Liver (tissue), 9 donors: ENCODE measurements around the gene NSUN3. TPM values are rescaled to one million over a fixed set of nuclear protein-coding genes. Genes with fewer than 3 reads are reported as not detected.

ENCODE experiments used
- DNase-seq: peaks from one replicate; pipeline ENCODE4 v3.0.0-alpha.2; 2017; ENCODE audit warnings: low spot score
- H3K27ac ChIP-seq, 2 donors: one replicate each; pipeline ENCODE4 v1.7.0; 2013; ENCODE audit warnings: inconsistent platforms in 2 of 2, low read length in 2 of 2, control low read depth in 1 of 2, low read depth in 1 of 2, mild to moderate bottlenecking in 1 of 2
- H3K27me3 ChIP-seq, 4 donors: one replicate each; pipeline versions ENCODE4 v1.6.1 to v1.7.0; 2013; ENCODE audit warnings: low read length in 3 of 4, inconsistent platforms in 1 of 4, mild to moderate bottlenecking in 1 of 4, moderate library complexity in 1 of 4; ENCODE audit not compliant: control insufficient read depth in 4 of 4, insufficient read depth in 4 of 4
- H3K36me3 ChIP-seq, 4 donors: one replicate each; pipeline versions ENCODE4 v1.6.1 to v1.7.0; 2013; ENCODE audit warnings: low read length in 3 of 4, mild to moderate bottlenecking in 3 of 4, low read depth in 1 of 4, moderate library complexity in 1 of 4; ENCODE audit not compliant: control insufficient read depth in 4 of 4, insufficient read depth in 3 of 4
- H3K4me1 ChIP-seq, 4 donors: one replicate each; pipeline versions ENCODE4 v1.6.1 to v1.7.0; 2013; ENCODE audit warnings: low read length in 3 of 4, mild to moderate bottlenecking in 3 of 4, moderate library complexity in 1 of 4; ENCODE audit not compliant: control insufficient read depth in 4 of 4, insufficient read depth in 4 of 4
- H3K4me3 ChIP-seq, 3 donors: one replicate each; pipeline versions ENCODE4 v1.6.1 to v1.7.0; 2013; ENCODE audit warnings: low read length in 3 of 3, control low read depth in 1 of 3, low read depth in 1 of 3, mild to moderate bottlenecking in 1 of 3
- H3K9ac ChIP-seq, 2 donors: one replicate each; pipeline ENCODE4 v1.7.0; 2013; ENCODE audit warnings: low read length in 2 of 2, mild to moderate bottlenecking in 2 of 2, moderate library complexity in 2 of 2, control low read depth in 1 of 2, low read depth in 1 of 2
- H3K9me3 ChIP-seq, 4 donors: one replicate each; pipeline versions ENCODE4 v1.6.1 to v1.7.0; 2013; ENCODE audit warnings: low read length in 3 of 4; ENCODE audit not compliant: control insufficient read depth in 4 of 4
- ATF3 ChIP-seq: IDR thresholded peaks from 2 replicates; pipeline ENCODE4 v1.6.1; 2016; ENCODE audit warnings: antibody characterized with exemption
- CTCF ChIP-seq: fragments of 150-350 bp; IDR thresholded peaks from 2 replicates; pipeline ENCODE4 v1.5.1; 2017; ENCODE audit warnings: improper control_type of control experiment, low read depth, low read length; ENCODE audit not compliant: missing input control
- FOXA1 ChIP-seq: IDR thresholded peaks from 2 replicates; pipeline ENCODE4 v1.6.1; 2016; ENCODE audit warnings: antibody characterized with exemption
- FOXA2 ChIP-seq: IDR thresholded peaks from 2 replicates; pipeline ENCODE4 v1.6.1; 2016; ENCODE audit warnings: antibody characterized with exemption
- HNF4A ChIP-seq, 2 donors: conservative IDR thresholded peaks; 2 replicates each; pipeline ENCODE4 v1.6.1; 2016; ENCODE audit warnings: antibody characterized with exemption in 2 of 2, mild to moderate bottlenecking in 2 of 2
- HNF4G ChIP-seq: IDR thresholded peaks from 2 replicates; pipeline ENCODE4 v1.6.1; 2016; ENCODE audit warnings: antibody characterized with exemption
- JUND ChIP-seq, 2 donors: IDR thresholded peaks; 2 replicates each; pipeline ENCODE4 v1.6.1; 2016; ENCODE audit warnings: antibody characterized with exemption in 2 of 2
- MAX ChIP-seq: IDR thresholded peaks from 2 replicates; pipeline ENCODE4 v1.6.1; 2016; ENCODE audit warnings: antibody characterized with exemption
- NR2F2 ChIP-seq: IDR thresholded peaks from 2 replicates; pipeline ENCODE4 v1.6.1; 2016; ENCODE audit warnings: antibody characterized with exemption
- RAD21 ChIP-seq, 2 donors: IDR thresholded peaks; 2 replicates each; pipeline ENCODE4 v1.6.1; 2016; ENCODE audit warnings: antibody characterized with exemption in 2 of 2, mild to moderate bottlenecking in 2 of 2
- RXRA ChIP-seq, 2 donors: IDR thresholded peaks; 2 replicates each; pipeline ENCODE4 v1.6.1; 2017 to 2018; ENCODE audit warnings: antibody characterized with exemption in 2 of 2, mild to moderate bottlenecking in 1 of 2
- SP1 ChIP-seq: IDR thresholded peaks from 2 replicates; pipeline ENCODE4 v1.6.1; 2018; ENCODE audit warnings: antibody characterized with exemption, mild to moderate bottlenecking
- TAF1 ChIP-seq: conservative IDR thresholded peaks from 2 replicates; pipeline ENCODE4 v1.6.1; 2016; ENCODE audit warnings: antibody characterized with exemption, mild to moderate bottlenecking
- YY1 ChIP-seq: IDR thresholded peaks from 2 replicates; pipeline ENCODE4 v1.6.1; 2016; ENCODE audit warnings: antibody characterized with exemption, mild to moderate bottlenecking
- WGBS: extraction: QIAGEN DNeasy Blood & Tissue Kit; methylation state at CpG from one replicate; pipeline ENCODE4 v1.1.7; 2013; 5-methylcytosine and 5-hydroxymethylcytosine counted together
- polyA plus RNA-seq, 2 donors: library from polyadenylated mRNA; stranded (reverse) in 1 of 2; unstranded in 1 of 2; fragments of 200-250 nt in 1 of 2; fragments of >200 nt in 1 of 2; fragmentation: Nextera tagmentation in 1 of 2; extraction: Ambion mirVana in 1 of 2; gene quantifications; one replicate each; pipeline versions ENCODE4 v1.2.1 to v1.2.3, GENCODE V29; 2013 to 2015
- total RNA-seq, 2 donors: library from RNA; depleted of rRNA; stranded (reverse); fragments of >200 nt; gene quantifications; one replicate each; pipeline ENCODE4 v1.2.3, GENCODE V29; 2014
- TF ChIP-seq, protein P1 (sequence below): IDR thresholded peaks from 2 replicates; pipeline ENCODE4 v1.6.1; 2016; ENCODE audit warnings: antibody characterized with exemption, mild to moderate bottlenecking
- donor health status: healthy.
- donor health status: healthy.
- donor health status: healthy.
- donor health status: healthy.
- donor health status: healthy.

NSUN3 gene
- total and polyA plus RNA-seq, 4 donors: 3.8 to 14.6 (median 8.1) TPM

- no peaks in the 10 kb centered on the region for H3K9me3 ChIP-seq
- no peaks in the 10 kb centered on the region for H3K4me1 ChIP-seq
- H3K27me3 ChIP-seq: no peaks in the 10 kb centered on the region
- no peak overlapping the region for H3K27ac ChIP-seq
- H3K9ac ChIP-seq: no peak overlapping the region
- WGBS: 86% methylated on average over 2 of the region's 2 CpGs
- no peak overlapping the region for H3K4me3 ChIP-seq
- no peak for TF ChIP-seq HNF4G
- no peak for TF ChIP-seq FOXA2
- TF ChIP-seq HNF4A (conservative IDR thresholded peaks at IDR 0.05): no peak
- no peak for TF ChIP-seq CTCF
- TF ChIP-seq MAX: no peak
- TF ChIP-seq YY1: no peak
- TF ChIP-seq, protein P1, sequence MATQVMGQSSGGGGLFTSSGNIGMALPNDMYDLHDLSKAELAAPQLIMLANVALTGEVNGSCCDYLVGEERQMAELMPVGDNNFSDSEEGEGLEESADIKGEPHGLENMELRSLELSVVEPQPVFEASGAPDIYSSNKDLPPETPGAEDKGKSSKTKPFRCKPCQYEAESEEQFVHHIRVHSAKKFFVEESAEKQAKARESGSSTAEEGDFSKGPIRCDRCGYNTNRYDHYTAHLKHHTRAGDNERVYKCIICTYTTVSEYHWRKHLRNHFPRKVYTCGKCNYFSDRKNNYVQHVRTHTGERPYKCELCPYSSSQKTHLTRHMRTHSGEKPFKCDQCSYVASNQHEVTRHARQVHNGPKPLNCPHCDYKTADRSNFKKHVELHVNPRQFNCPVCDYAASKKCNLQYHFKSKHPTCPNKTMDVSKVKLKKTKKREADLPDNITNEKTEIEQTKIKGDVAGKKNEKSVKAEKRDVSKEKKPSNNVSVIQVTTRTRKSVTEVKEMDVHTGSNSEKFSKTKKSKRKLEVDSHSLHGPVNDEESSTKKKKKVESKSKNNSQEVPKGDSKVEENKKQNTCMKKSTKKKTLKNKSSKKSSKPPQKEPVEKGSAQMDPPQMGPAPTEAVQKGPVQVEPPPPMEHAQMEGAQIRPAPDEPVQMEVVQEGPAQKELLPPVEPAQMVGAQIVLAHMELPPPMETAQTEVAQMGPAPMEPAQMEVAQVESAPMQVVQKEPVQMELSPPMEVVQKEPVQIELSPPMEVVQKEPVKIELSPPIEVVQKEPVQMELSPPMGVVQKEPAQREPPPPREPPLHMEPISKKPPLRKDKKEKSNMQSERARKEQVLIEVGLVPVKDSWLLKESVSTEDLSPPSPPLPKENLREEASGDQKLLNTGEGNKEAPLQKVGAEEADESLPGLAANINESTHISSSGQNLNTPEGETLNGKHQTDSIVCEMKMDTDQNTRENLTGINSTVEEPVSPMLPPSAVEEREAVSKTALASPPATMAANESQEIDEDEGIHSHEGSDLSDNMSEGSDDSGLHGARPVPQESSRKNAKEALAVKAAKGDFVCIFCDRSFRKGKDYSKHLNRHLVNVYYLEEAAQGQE: no peak
- no peaks in the 10 kb centered on the region for H3K36me3 ChIP-seq
- DNase-seq: no peak
Observed at GRCh38 chr3:94026623-94027022, 36.2 kb upstream of the NSUN3 start.

- no peak within 1 kb of the TSS for H3K9ac ChIP-seq
- no peak for DNase-seq
- H3K9me3 ChIP-seq: no peaks in the 10 kb centered on the region
- H3K27ac ChIP-seq: no peak within 1 kb of the TSS
- H3K4me3 ChIP-seq: no peak within 1 kb of the TSS
- no peaks in the 10 kb centered on the region for H3K4me1 ChIP-seq
- WGBS: 78% methylated on average over 8 of the region's 8 CpGs
- no peaks in the 10 kb centered on the region for H3K36me3 ChIP-seq
- no peaks in the 10 kb centered on the region for H3K27me3 ChIP-seq
- TF ChIP-seq NR2F2 (no peak), HNF4G (no peak), RXRA (IDR thresholded peaks at IDR 0.05) (no peak), MAX (no peak), TAF1 (no peak), ATF3 (no peak), HNF4A (conservative IDR thresholded peaks at IDR 0.05) (no peak), RAD21 (IDR thresholded peaks at IDR 0.05) (no peak), FOXA1 (no peak), FOXA2 (no peak), SP1 (no peak), JUND (IDR thresholded peaks at IDR 0.05) (no peak), CTCF (no peak)
Observed at GRCh38 chr3:94028093-94028837, 34.6 kb upstream of the NSUN3 start, which contains the start of gene STX19. TSS of gene STX19 (minus strand) at chr3:94028597. CDS start at chr3:94015269, 13,328 bp downstream.
